ENCODE measurements around the gene STXBP5L. TPM values are rescaled to one million over a fixed set of nuclear protein-coding genes. Genes with fewer than 3 reads are reported as not detected.

The STXBP5L gene
- total RNA-seq, 2 experiments from 2014 or later = 2.7 to 10.5 TPM

DNA sequence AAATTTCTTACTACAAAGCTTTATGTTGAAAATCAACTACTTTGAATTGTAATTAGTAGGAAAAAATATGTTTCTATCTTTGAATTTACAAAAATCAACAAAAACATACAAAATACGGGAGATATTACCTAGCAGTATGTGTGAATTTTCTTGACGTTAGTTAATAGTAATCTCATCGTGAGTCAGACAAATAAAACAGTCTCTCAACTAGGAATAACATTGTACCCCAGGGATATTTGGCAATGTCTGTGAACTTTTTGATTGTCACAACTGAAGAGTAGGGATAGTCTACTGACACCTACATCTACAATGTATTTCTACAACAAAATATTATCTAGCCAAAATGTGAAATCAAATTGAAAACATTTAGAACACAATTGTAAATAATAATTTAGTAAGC, 387.4 kb downstream of the STXBP5L start:
- no peak overlapping the region for H3K4me2 ChIP-seq (ENCODE audit: low read length)
- no peak overlapping the region for H3K27ac ChIP-seq (ENCODE audit: low read depth, low read length, poor library complexity, severe bottlenecking)
- H3K4me1 ChIP-seq (ENCODE audit: insufficient read depth, low read length, poor library complexity, severe bottlenecking) = no peaks in the 10 kb centered on the region
- no TSS peak for BruUV-seq (replicated peaks)
- POLR2A ChIA-PET = no interaction called here
- no peaks in the 10 kb centered on the region for H4K20me1 ChIP-seq (ENCODE audit: insufficient read depth, low read length)
- H3K9me2 ChIP-seq (ENCODE audit: insufficient read depth, low read length) = no peaks in the 10 kb centered on the region
- no peak overlapping the region for H2AFZ ChIP-seq (ENCODE audit: low read length)
- DNase-seq (ENCODE audit: low spot score) = no peak
- TF ChIP-seq EZH2phosphoT487 (IDR thresholded peaks at IDR 0.05; ENCODE audit: borderline replicate concordance, low read depth, low read length) = no peak
- no peak for TF ChIP-seq CTCF (conservative IDR thresholded peaks at IDR 0.05; ENCODE audit: low read length)
- no peaks in the 10 kb centered on the region for H3K9me3 ChIP-seq (ENCODE audit: low read length)
- H3K79me2 ChIP-seq (ENCODE audit: insufficient read depth, low read depth, low read length) = no peaks in the 10 kb centered on the region
- intact Hi-C loops (cut with micrococcal nuclease; ENCODE audit: unreplicated experiment) = no loop called here
- no peak overlapping the region for H3K4me3 ChIP-seq (ENCODE audit: low read depth, low read length, poor library complexity, severe bottlenecking)
- no peaks in the 10 kb centered on the region for H3K36me3 ChIP-seq (ENCODE audit: insufficient read depth, low read length)
- CTCF ChIA-PET (ENCODE audit: unreplicated experiment) = no interaction called here

- CTCF ChIA-PET (ENCODE audit: unreplicated experiment) = no interaction called here
- intact Hi-C loops (cut with micrococcal nuclease; ENCODE audit: unreplicated experiment) = no loop called here
- POLR2A ChIA-PET = no interaction called here
- H2AFZ ChIP-seq (ENCODE audit: low read length) = no peak overlapping the region
- DNase-seq (ENCODE audit: low spot score) = no peak
- no peaks in the 10 kb centered on the region for H3K9me3 ChIP-seq (ENCODE audit: low read length)
- H4K20me1 ChIP-seq (ENCODE audit: insufficient read depth, low read length) = no peaks in the 10 kb centered on the region
- TF ChIP-seq EZH2phosphoT487 (IDR thresholded peaks at IDR 0.05; ENCODE audit: borderline replicate concordance, low read depth, low read length) (no peak), CTCF (conservative IDR thresholded peaks at IDR 0.05; ENCODE audit: low read length) (no peak)
- H3K9me2 ChIP-seq (ENCODE audit: insufficient read depth, low read length) = no peaks in the 10 kb centered on the region
- H3K4me2 ChIP-seq (ENCODE audit: low read length) = no peak overlapping the region
- H3K4me1 ChIP-seq (ENCODE audit: insufficient read depth, low read length, poor library complexity, severe bottlenecking) = no peaks in the 10 kb centered on the region
- no peaks in the 10 kb centered on the region for H3K79me2 ChIP-seq (ENCODE audit: insufficient read depth, low read depth, low read length)
- no TSS peak for BruUV-seq (replicated peaks)
- no peak overlapping the region for H3K27ac ChIP-seq (ENCODE audit: low read depth, low read length, poor library complexity, severe bottlenecking)
- H3K4me3 ChIP-seq (ENCODE audit: low read depth, low read length, poor library complexity, severe bottlenecking) = no peak overlapping the region
- H3K36me3 ChIP-seq (ENCODE audit: insufficient read depth, low read length) = no peaks in the 10 kb centered on the region
Observed at GRCh38 chr3:121295979-121296378, 388.0 kb downstream of the STXBP5L start.

DNA sequence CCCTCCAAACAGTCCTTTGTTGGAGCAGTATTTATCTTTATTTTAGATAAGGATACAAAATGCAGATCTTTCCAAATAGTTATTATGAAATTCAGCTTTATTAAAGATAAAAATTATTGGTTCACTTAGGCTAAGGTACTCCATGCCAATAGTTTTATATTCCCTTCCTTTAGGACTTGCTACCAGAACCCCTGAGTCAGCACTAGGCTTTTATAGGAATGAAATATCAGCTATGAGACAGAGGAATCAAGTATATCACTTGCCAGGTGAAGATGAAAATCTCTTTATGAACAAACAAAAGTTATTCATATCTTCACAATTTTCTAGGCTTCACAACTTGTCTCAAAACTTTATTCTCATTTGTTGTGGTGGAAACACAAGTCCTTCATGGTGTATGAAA, 416.3 kb downstream of the STXBP5L start:
- POLR2A ChIA-PET = no interaction called here
- CTCF ChIA-PET (ENCODE audit: unreplicated experiment) = no interaction called here
- H3K9me3 ChIP-seq (ENCODE audit: low read length) = no peaks in the 10 kb centered on the region
- no peaks in the 10 kb centered on the region for H3K36me3 ChIP-seq (ENCODE audit: insufficient read depth, low read length)
- H2AFZ ChIP-seq (ENCODE audit: low read length) = no peak overlapping the region
- no peak overlapping the region for H3K4me3 ChIP-seq (ENCODE audit: low read depth, low read length, poor library complexity, severe bottlenecking)
- no TSS peak for BruUV-seq (replicated peaks)
- H3K4me2 ChIP-seq (ENCODE audit: low read length) = no peak overlapping the region
- H4K20me1 ChIP-seq (ENCODE audit: insufficient read depth, low read length) = no peaks in the 10 kb centered on the region
- TF ChIP-seq CTCF (conservative IDR thresholded peaks at IDR 0.05; ENCODE audit: low read length) (no peak), EZH2phosphoT487 (IDR thresholded peaks at IDR 0.05; ENCODE audit: borderline replicate concordance, low read depth, low read length) (no peak)
- DNase-seq (ENCODE audit: low spot score) = no peak
- no peak overlapping the region for H3K27ac ChIP-seq (ENCODE audit: low read depth, low read length, poor library complexity, severe bottlenecking)
- intact Hi-C loops (cut with micrococcal nuclease; ENCODE audit: unreplicated experiment) = no loop called here
- H3K9me2 ChIP-seq (ENCODE audit: insufficient read depth, low read length) = no peaks in the 10 kb centered on the region
- no peaks in the 10 kb centered on the region for H3K4me1 ChIP-seq (ENCODE audit: insufficient read depth, low read length, poor library complexity, severe bottlenecking)
- H3K79me2 ChIP-seq (ENCODE audit: insufficient read depth, low read depth, low read length) = no peaks in the 10 kb centered on the region

Measured in OCI-LY7 (cell line).